Effector CD4-positive, alpha-beta T cell (primary cell): Measurements from ENCODE around the gene UGT1A4.

Experiments used
- DNase-seq: peaks from one replicate; pipeline ENCODE4 v3.0.0-alpha.2; 2020

Gene UGT1A4

DNA sequence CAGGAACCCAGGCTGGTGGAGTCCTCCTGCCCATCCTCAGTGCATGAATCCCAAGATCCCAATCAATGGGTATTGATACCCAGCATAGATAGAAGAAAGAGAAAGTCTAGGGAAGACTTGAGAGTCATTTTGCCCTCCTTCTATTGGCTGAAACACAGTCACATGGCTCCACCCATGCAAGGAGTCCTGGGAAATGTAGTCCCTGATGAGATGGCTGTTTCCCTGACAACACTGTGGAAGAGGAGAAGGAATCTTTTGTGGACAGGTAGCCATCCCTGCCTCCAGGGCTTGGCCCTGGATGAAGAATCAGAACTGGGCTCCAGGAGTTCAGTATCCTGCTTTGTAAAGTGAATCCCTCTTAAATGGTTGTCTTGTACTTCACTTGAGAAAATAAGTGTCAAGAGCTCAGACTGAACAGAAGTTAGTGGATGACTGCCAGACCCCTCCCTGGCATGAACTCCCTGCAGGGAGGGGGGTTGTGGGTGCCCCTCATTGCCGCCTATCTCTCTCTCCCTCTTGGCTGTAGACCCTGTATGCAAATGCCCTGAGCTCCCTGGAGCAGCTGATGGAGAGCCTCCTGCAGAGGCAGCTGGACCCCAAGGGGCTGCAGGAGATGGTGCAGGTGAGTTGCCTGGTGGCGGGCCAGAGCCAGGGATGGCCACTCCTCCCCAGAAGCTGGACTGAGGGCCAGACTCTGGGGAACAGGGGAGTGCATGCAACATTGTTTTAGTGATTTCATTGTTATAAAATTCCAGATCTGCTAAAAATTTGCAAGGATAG is 95.7 kb downstream of the UGT1A4 start:
- no peak for DNase-seq

DNA sequence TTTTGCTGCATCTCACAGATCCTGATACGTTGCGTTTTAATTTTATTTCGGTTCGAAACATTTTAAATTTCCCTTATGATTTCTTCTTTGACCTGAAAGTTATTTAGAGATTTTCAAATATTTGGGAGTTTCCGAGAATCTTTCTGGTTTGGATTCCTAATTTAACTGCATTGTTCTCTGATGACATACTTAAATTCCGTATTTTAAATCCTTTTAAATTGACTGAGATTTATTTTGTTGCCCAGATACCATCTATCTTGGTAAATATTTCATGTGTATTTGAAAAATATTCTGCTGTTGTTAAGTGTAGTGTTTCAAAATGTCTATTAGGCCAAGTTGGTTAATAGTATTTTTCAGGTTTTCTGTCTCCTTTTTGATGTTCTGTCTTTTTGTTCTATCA is 97.3 kb downstream of the UGT1A4 start:
- no peak for DNase-seq

- DNase-seq = no peak
These were observed 97.8 kb downstream of the UGT1A4 start for GRCh38 chr2:233816334-233816733.

- no peak for DNase-seq
These were observed 98.2 kb downstream of the UGT1A4 start for GRCh38 chr2:233816771-233817170.

- no peak for DNase-seq
These were observed 98.9 kb downstream of the UGT1A4 start for GRCh38 chr2:233817361-233817911.

GRCh38 chr2:233817995-233818638 is 99.6 kb downstream of the UGT1A4 start:
- no peak for DNase-seq

GRCh38 chr2:233818639-233819621 is 100.4 kb downstream of the UGT1A4 start:
- no peak for DNase-seq

DNA sequence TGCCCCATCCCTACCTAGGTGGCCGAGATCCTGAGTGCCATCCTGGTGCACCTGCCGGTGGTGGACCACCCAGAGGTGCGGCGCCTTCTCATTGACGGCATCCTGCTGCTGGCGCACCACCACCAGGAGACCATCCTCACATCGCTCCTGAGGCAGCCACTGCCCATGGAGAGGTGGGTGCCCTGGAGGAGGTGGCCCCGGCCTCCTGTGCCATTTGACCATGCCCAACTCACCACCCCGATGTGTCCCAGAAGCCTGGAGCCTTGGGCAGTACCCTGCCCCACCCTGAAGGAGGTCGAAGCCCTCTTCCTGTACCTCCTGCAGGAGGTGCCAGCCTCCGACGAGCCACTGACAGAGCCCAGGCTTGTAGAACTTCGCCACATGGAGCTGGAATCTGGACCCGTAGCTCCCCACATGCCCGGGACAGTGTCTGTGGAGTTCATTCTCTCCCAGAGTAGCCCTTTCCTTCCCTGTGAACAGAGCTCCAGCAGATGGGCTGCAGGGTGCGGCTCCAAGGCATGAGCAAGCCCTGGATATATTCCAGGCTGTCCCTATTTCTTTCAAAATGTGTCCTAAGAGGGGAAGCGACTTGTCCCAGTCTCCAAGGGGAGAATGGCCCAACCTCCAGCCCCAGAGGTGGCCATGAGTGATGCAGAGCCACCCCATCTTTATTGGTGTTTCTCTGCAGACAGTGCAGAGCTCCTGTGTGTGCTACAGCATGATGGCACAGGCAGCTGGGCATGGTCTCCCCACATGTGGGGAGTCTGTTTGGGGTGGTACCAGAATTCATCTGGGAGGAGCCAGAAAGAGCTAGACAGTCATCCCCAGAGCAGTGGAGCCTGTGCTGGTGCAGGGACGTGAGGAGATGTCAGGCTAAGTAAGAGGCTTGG is 101.6 kb downstream of the UGT1A4 start:
- no peak for DNase-seq

DNA sequence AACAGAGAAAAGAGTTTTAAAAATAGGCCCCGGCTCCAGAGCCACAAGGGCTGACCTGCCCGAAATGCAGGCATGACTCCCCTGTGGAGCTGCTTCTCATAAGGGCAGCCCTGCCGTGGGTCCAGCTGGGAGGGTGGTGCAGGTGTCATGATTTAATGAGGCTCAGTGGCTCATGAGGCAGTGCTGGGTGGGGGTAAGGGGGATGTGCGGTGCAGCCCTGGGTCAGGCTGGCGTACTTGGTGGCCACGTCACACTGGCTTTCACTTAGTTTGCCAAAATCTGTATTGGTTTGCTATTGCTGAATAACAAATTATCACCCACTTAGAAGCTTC is 102.2 kb downstream of the UGT1A4 start:
- no peak for DNase-seq

DNA sequence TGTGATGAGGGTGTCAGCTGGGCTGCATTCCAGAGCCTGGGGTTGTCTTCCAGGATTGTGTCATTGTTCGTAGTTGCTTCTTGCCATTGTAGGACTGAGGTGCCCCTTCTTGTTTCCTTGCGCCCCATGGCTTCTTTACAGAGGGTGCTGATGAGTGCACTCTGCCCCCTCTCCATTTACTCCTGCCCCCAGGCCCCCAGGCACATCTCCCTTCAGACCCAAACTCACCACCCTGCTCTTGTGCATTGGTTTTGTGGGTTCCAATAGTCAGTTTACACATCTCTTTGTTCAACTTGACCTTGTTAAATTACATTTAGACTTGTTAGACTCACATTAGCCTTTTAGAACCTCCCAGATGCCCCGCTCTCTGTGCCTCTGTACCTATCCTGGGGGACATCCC is 102.7 kb downstream of the UGT1A4 start:
- DNase-seq = no peak

DNA sequence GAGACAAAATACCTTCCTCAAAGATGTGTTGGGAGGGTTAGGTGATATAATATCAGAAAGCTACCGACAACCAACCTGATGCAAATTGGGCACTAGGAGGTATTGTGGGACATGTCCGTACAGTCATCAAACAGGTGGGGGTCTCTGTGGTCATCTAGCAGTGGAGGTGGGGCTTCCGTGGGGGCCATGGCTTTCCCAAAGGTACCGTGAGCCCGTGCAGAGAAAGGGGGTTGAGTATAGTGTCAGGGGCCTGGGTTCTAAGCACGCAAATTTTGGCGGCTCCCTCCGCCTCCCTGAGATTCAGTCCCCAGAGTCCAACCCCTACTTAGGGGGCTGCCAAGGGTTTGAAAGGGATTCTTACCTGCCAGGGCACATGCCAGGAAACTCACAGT is 103.2 kb downstream of the UGT1A4 start:
- no peak for DNase-seq

- no peak for DNase-seq
These were observed 103.7 kb downstream of the UGT1A4 start for GRCh38 chr2:233822101-233822771.
